A549 (cell line): ENCODE results near the gene HECTD4. TPM values are rescaled to one million over a fixed set of nuclear protein-coding genes. Genes with fewer than 3 reads are reported as not detected.

Experiments used
- ATAC-seq, 2 experiments: fragments of 200-7000 bp in 1 of 2; fragments of >200 bp in 1 of 2; cut with Nextera tagmentation in 1 of 2; cut with Tn5 transposase in 1 of 2; 3 replicates each; pipeline versions ENCODE4 v1.8.0 to v1.9.1; 2018 to 2020; ENCODE audit warnings: mild to moderate bottlenecking in 1 of 2, moderate library complexity in 1 of 2
- CTCF ChIA-PET: fragments of 300-600 bp; sonication (Branson Sonifier 250); formaldehyde crosslinking; extraction: SDS; loops from one replicate; lab custom pipeline; 2021; ENCODE audit warnings: antibody characterized with exemption, inconsistent platforms; lab: Yijun Ruan, JAX
- POLR2A ChIA-PET: fragments of 350-600 bp; formaldehyde crosslinking; extraction: SDS; loops from one replicate; lab custom pipeline; 2021; ENCODE audit warnings: antibody characterized with exemption, inconsistent platforms; lab: Yijun Ruan, JAX
- DNase-seq, 2 experiments: peaks; one replicate each; pipeline versions ENCODE4 v3.0.0 to v3.0.0-alpha.2; 2011 to 2016; ENCODE audit warnings: low read depth in 1 of 2, low spot score in 1 of 2
- FAIRE-seq: peaks from 2 replicates; lab custom pipeline; 2011; peaks lifted over from hg19 to GRCh38; lab: Jason Lieb, UNC
- H3K27ac ChIP-seq, 2 experiments: fragments of >200 bp; sonication (Bioruptor Twin); formaldehyde crosslinking; 3 replicates each; pipeline ENCODE4 v1.5.1; 2016 to 2017
- H3K4me1 ChIP-seq: fragments of >200 bp; sonication (Bioruptor Twin); formaldehyde crosslinking; 3 replicates; pipeline ENCODE4 v1.6.1; 2016
- H3K4me2 ChIP-seq: fragments of >200 bp; sonication (Bioruptor Twin); formaldehyde crosslinking; 3 replicates; pipeline ENCODE4 v1.6.1; 2016
- H3K4me3 ChIP-seq: fragments of >200 bp; sonication (Bioruptor Twin); formaldehyde crosslinking; 3 replicates; pipeline ENCODE4 v1.5.1; 2016
- H3K9me3 ChIP-seq: fragments of >200 bp; sonication (Bioruptor Twin); formaldehyde crosslinking; 3 replicates; pipeline ENCODE4 v1.6.1; 2016
- ATOH8 ChIP-seq: fragments of 250-450 bp; sonication (Bioruptor Pico); IDR thresholded peaks from 2 replicates; pipeline ENCODE4 v1.5.0; 2020; ENCODE audit warnings: low read depth, mild to moderate bottlenecking, moderate library complexity
- BHLHE40 ChIP-seq: IDR thresholded peaks from 2 replicates; pipeline ENCODE4 v1.6.1; 2012; ENCODE audit warnings: low read depth, low read length, inconsistent platforms
- CEBPB ChIP-seq, 2 experiments: fragments of >200 bp in 1 of 2; sonication (Bioruptor Twin) in 1 of 2; formaldehyde crosslinking in 1 of 2; IDR thresholded peaks; 2 replicates each; pipeline ENCODE4 v1.6.1; 2012 to 2016
- CHD2 ChIP-seq: fragments of 150-350 bp; IDR thresholded peaks from 2 replicates; pipeline ENCODE4 v1.6.1; 2014; ENCODE audit warnings: low read length; ENCODE audit not compliant: partially characterized antibody
- CTCF ChIP-seq: fragments of >200 bp; sonication (Bioruptor Twin); formaldehyde crosslinking; IDR thresholded peaks from 3 replicates; pipeline ENCODE4 v1.5.1; 2016
- FOSL2 ChIP-seq, 2 experiments: fragments of 450-650 bp in 1 of 2; fragments of >200 bp in 1 of 2; sonication (Bioruptor Twin) in 1 of 2; formaldehyde crosslinking; IDR thresholded peaks; 2 replicates each; pipeline versions ENCODE4 v1.5.0 to v1.6.1; 2016 to 2020; ENCODE audit warnings: mild to moderate bottlenecking in 1 of 2, moderate library complexity in 1 of 2
- HMGXB4 ChIP-seq: fragments of 250-450 bp; sonication (Bioruptor Pico); IDR thresholded peaks from 2 replicates; pipeline ENCODE4 v1.5.0; 2021; ENCODE audit warnings: mild to moderate bottlenecking, moderate library complexity, borderline replicate concordance
- HOXA7 ChIP-seq: fragments of 250-450 bp; sonication (Bioruptor Pico); IDR thresholded peaks from 2 replicates; pipeline ENCODE4 v1.5.0; 2020; ENCODE audit warnings: mild to moderate bottlenecking, moderate library complexity
- KDM1A ChIP-seq: fragments of 200-600 bp; sonication (generic); IDR thresholded peaks from 2 replicates; pipeline ENCODE4 v1.6.1; 2016; ENCODE audit warnings: low read depth, mild to moderate bottlenecking
- KDM5A ChIP-seq: fragments of 200-600 bp; sonication (generic); IDR thresholded peaks from 2 replicates; pipeline ENCODE4 v1.6.1; 2016; ENCODE audit warnings: antibody characterized with exemption, mild to moderate bottlenecking
- MYC ChIP-seq: IDR thresholded peaks from 2 replicates; pipeline ENCODE4 v1.6.1; 2012; ENCODE audit warnings: mild to moderate bottlenecking, inconsistent platforms, low read length, improper control_type of control experiment, borderline replicate concordance
- NPAS2 ChIP-seq: fragments of 250-450 bp; sonication (Bioruptor Pico); IDR thresholded peaks from 2 replicates; pipeline ENCODE4 v1.8.0; 2022; ENCODE audit warnings: mild to moderate bottlenecking, moderate library complexity, borderline replicate concordance
- POLR2A ChIP-seq: IDR thresholded peaks from 2 replicates; pipeline ENCODE4 v1.6.1; 2012; ENCODE audit warnings: mild to moderate bottlenecking, low read length
- POLR2AphosphoS2 ChIP-seq: conservative IDR thresholded peaks from 2 replicates; pipeline ENCODE4 v1.6.1; 2012; ENCODE audit warnings: low read length, improper control_type of control experiment, inconsistent platforms
- RAD21 ChIP-seq, 2 experiments: fragments of >200 bp in 1 of 2; sonication (Bioruptor Twin) in 1 of 2; formaldehyde crosslinking in 1 of 2; IDR thresholded peaks in 1 of 2; conservative IDR thresholded peaks in 1 of 2; 2 replicates in 1 of 2; 3 replicates in 1 of 2; pipeline ENCODE4 v1.6.1; 2012 to 2018; ENCODE audit warnings: inconsistent platforms in 1 of 2
- RARB ChIP-seq: fragments of 250-450 bp; sonication (Bioruptor Pico); IDR thresholded peaks from 2 replicates; pipeline ENCODE4 v1.8.0; 2021; ENCODE audit warnings: mild to moderate bottlenecking, moderate library complexity
- SREBF2 ChIP-seq: fragments of 450-650 bp; IDR thresholded peaks from 2 replicates; pipeline ENCODE4 v1.6.1; 2014; ENCODE audit warnings: mild to moderate bottlenecking, moderate library complexity
- USF2 ChIP-seq: fragments of 450-650 bp; IDR thresholded peaks from 2 replicates; pipeline ENCODE4 v1.6.1; 2014; ENCODE audit warnings: antibody characterized with exemption
- WGBS: methylation state at CpG from one replicate; pipeline ENCODE4 v1.1.6; 2017; ENCODE audit errors: missing lambda C conversion rate; 5-methylcytosine and 5-hydroxymethylcytosine counted together
- polyA plus RNA-seq, 4 experiments: library from polyadenylated mRNA; depleted of rRNA in 3 of 4; stranded (reverse); fragments of >200 nt; fragmentation: RNase III in 1 of 4; extraction: RNeasy Plus Mini Kit Qiagen cat#74134 plus additional on column Dnase treatment in 1 of 4; gene quantifications; 2 replicates in 3 of 4; 3 replicates in 1 of 4; pipeline ENCODE4 v1.2.3, GENCODE V29; 2011 to 2017

Gene HECTD4
- polyA plus RNA-seq, 2 of the 4 experiments (the other 2 are of a cell fraction): 9.9 to 14.7 TPM

- no peak for TF ChIP-seq RAD21 (conservative IDR thresholded peaks at IDR 0.05 in 1 of 2, IDR thresholded peaks at IDR 0.05 in 1 of 2)
- no peak for TF ChIP-seq NPAS2
- TF ChIP-seq POLR2A: no peak
Observed at GRCh38 chr12:112420740-112421139, 38.5 kb upstream of the HECTD4 start (continued).

GRCh38 chr12:112419297-112420133 lies 37.3 kb upstream of the HECTD4 start:
- CTCF ChIA-PET: interaction anchor here (0.7 to 1.5 kb wide), 2 partner anchors 9 kb away, joined by 3 to 5 read pairs; no protein-coding TSS in a partner anchor
- no peak for TF ChIP-seq HOXA7 (CRISPR knock-in tag)
- peak; percentile 61; the same call in 1 of the 2 replicates for TF ChIP-seq MYC
- TF ChIP-seq RARB (CRISPR knock-in tag): no peak
- TF ChIP-seq SREBF2: no peak
- peak; percentile 55 to 86; a peak in 3 of 4 replicates for TF ChIP-seq CEBPB (IDR thresholded peaks at IDR 0.05)
- TF ChIP-seq USF2: 0 out of 2 replicates have a peak, but pooled peaks have one; percentile 12
- no peak for TF ChIP-seq ATOH8
- 0 out of 2 replicates have a peak, but pooled peaks have one; percentile 28 for TF ChIP-seq POLR2AphosphoS2
- TF ChIP-seq KDM5A: no peak
- peak; percentile 58; the same call in 1 of the 2 replicates for TF ChIP-seq BHLHE40
- no peak for TF ChIP-seq FOSL2 (IDR thresholded peaks at IDR 0.05)
- peak; percentile 57 for TF ChIP-seq FOSL2 (CRISPR knock-in tag; IDR thresholded peaks at IDR 0.05)
- TF ChIP-seq CTCF: peak; percentile 42; the same call in 2 of the 3 replicates
- no peak for TF ChIP-seq HMGXB4 (CRISPR knock-in tag)
- no peak for TF ChIP-seq RAD21 (conservative IDR thresholded peaks at IDR 0.05 in 1 of 2, IDR thresholded peaks at IDR 0.05 in 1 of 2)
- TF ChIP-seq CHD2: peak; percentile 18
- peak; percentile 92 for TF ChIP-seq KDM1A
- TF ChIP-seq, all 56 proteins: peak for 9
- peak; percentile 76 to 91 for ATAC-seq
- no peaks in the 10 kb centered on the region for H3K9me3 ChIP-seq
- POLR2A ChIA-PET: interaction anchor here (1.3 to 1.8 kb wide), 2 partner anchors 9 to 19 kb away, joined by 4 to 7 read pairs; no protein-coding TSS in a partner anchor
- peak overlapping the region; percentile 76 for H3K4me3 ChIP-seq
- peak; percentile 58 to 79 for DNase-seq
- peak overlapping the region; percentile 93 to 94 for H3K27ac ChIP-seq
- WGBS: 2% methylated on average over 21 of the region's 31 CpGs
- peaks cover 25% of the 10 kb centered on the region for H3K4me1 ChIP-seq
- H3K4me2 ChIP-seq: peak overlapping the region; percentile 77
- FAIRE-seq: no peak
